ENCODE measurements around the gene WDR26.
"Not testable (repeated sequence)": the region's sequence is repeated elsewhere in the genome, so short reads cannot be mapped to it uniquely, and the experiment has no call there.

Gene WDR26

DNA sequence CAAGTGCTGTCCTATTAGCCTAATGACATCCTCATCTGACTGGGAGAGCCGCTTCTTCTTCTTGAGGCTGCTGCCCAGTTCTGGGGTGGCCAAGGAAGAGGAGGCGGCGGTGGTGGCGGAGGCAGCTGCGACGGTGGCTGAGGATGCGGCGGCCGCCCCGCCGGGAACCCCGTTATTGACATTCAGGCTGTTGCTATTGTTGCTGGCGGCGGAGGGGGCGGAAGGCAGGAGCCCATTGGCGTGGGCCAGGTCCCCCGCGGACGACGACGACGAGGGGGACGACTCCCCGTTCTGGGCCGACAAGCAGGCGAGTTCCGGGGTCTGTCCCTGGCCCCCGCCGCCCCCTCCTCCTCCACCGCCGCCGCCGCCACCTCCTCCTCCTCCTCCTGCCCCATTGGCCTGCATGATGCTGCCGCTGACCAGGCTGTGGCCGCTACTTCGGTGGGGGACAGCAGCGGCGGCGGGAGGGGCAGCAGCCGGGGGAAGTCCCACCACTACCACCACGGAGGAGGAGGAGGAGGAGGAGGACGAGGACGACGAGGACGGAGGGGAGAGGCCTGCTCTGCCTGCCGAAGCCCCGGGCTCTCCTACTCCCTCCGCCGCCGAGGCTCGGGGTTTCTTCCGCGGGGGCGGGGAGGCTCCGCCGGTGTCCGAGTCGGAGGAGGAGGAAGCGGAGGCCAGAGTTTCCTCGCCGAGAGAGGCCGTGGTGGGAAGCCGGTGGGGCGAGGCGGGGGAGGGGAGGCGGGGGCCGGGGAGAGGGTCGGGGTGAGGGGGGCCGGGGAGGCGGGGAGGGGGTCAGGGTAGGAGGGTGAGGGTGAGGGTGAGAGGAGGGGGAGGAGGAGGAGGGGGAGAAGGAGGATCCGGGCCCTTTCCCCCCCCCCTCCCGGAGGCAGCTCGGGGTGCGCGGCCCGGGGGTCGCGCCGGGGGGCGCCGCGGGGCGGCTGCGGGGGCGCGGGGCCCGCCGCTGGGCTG, 610 bp downstream of the WDR26 start:
- no peak for DNase-seq (ENCODE audit: low read depth)

GRCh38 chr1:224433041-224433691, 1.4 kb downstream of the WDR26 start:
- DNase-seq (ENCODE audit: low read depth): no peak

DNA sequence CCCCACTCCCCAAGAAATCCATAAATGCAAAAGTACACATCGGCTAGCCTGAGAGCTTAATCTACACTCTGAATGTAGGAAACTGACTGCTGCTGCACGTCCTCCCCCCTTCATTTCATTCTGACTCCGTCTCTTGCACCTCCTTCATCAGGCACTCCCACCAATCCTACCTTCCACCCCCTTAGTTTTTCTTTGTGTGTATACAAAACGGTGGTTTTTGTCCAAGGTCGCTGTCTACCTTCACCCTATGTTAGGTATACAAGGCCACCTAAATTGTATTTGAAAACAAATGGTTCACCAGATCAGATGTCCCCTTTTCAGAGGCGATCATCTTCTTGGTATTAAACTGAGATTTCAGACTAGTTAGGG, 1.9 kb downstream of the WDR26 start:
- DNase-seq (ENCODE audit: low read depth): no peak

GRCh38 chr1:224432146-224432545, 2.5 kb downstream of the WDR26 start:
- peak; percentile 27 for DNase-seq (ENCODE audit: low read depth)

- DNase-seq (ENCODE audit: low read depth): no peak
These were observed 2.9 kb downstream of the WDR26 start for GRCh38 chr1:224431726-224432125.

DNA sequence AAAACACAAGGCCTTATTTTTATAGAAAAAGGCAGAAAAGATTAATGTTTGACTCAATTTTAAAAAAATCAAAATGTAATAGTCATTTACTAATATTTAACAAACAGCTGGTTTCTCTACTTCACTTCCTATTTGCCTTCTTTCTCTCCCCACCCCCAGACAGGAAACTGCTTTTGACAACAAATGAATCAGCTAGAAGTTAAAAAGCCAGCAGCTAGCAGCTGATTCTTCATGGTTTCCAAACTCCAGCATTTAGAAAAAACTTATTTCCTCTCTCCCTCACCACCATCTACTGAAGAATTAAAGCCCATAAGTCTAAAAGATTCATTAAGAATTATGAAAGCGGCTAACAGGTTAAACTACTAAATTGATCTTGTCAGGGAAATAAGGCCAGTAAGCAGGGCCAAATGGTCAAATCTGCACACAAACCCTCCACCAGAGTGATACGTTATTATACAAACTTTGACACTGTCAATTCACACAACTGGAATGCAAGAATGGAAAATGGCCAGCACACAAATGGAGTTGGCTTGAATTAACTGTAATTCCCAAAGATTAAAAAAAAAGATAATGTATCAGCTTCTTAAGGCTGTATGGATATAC, 4.0 kb downstream of the WDR26 start:
- DNase-seq (ENCODE audit: low read depth): no peak

DNA sequence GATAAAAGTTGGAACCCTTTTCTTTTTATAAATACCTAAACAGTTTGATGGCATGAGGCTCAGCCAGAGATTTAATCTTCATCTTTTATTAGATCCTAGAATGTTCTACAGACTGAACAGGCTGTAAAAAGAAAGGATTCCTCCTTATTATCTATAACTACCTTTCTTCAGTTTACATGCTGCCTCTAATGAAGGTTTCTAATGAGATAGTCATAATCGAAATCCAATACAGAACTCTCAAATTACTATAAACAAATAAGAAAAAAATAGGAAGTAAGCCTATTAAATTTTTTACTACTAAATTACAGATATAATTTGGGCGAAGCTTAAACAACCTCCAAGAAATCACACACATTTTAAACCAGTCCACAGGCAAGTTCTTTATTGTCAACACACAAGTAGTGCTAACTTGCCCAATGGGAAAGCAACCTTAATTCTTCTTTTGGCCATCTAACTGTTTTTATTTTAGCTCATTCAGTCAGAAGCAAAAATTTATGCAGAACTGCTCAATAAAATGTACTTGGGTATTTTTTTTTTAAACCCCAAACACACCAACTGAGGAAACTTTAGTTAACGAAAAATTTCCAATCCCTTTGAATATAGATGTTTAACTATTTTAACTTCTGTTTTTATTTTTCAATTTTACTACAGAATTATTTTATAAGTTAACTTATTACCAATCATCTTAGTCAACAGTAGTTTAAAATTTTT, 4.8 kb downstream of the WDR26 start:
- no peak for DNase-seq (ENCODE audit: low read depth)

- DNase-seq (ENCODE audit: low read depth): not testable (repeated sequence)
These were observed 5.9 kb downstream of the WDR26 start for GRCh38 chr1:224428713-224429112.

- DNase-seq (ENCODE audit: low read depth): peak; percentile 62
These were observed 7.3 kb downstream of the WDR26 start for GRCh38 chr1:224427346-224427745.

GRCh38 chr1:224426869-224427268, 7.7 kb downstream of the WDR26 start:
- DNase-seq (ENCODE audit: low read depth): not testable (repeated sequence)

GRCh38 chr1:224425279-224425884, 9.2 kb downstream of the WDR26 start:
- DNase-seq (ENCODE audit: low read depth): no peak

GRCh38 chr1:224420106-224420505, 14.5 kb downstream of the WDR26 start:
- no peak for DNase-seq (ENCODE audit: low read depth)

DNA sequence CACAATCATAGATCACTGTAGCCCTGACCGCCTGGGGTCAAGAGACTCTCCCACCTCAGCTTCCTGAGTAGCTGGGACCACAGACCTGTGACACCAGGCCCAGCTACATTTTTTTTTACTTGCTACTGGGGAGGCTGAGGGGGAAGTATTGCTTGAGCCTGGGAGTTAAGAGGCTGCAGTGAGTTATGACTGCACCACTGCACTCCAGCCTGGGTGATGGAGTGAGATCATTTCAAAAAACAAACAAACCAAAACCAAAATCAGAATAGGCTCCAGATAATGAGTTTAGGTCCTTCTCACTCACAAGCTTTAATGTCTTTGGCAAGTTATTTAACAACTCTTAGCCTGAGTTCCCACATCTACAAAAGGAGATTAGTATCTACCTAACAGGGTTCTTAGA, 22.8 kb downstream of the WDR26 start:
- DNase-seq (ENCODE audit: low read depth): no peak

DNA sequence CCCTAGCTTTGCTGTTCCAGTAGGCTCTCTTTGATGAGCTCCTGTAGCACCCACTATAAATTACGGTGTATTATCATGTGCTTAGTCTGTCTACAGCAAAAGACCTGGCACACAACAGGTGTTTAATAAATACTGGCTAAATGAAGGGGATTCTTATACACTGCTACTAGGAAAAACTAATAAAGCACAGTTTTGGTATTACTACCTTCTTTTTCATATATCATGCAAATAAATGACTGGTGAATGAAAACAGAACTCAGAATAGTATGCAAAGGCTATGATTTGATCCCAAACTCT, 26.4 kb downstream of the WDR26 start:
- DNase-seq (ENCODE audit: low read depth): no peak

- no peak for DNase-seq (ENCODE audit: low read depth)
These were observed 26.9 kb downstream of the WDR26 start for GRCh38 chr1:224407571-224408293.

GRCh38 chr1:224406216-224406615, 28.4 kb downstream of the WDR26 start:
- no peak for DNase-seq (ENCODE audit: low read depth)

DNA sequence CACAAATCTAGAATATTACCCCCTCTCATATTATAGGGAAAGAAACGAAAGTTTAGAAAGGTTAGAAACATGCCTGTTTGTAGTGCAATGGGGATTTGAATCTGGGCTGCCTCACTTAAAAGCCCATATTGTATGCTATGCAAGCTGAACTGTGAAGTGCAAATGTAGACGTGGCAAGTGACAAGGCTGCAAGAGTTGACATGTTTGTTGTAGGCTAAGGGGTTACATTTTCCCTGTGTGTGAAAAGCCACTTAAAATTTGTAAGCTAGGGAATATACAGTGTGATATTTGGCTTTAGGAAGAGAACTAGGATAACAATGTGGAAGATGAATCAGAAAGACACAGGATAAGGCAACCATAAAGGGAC, 29.0 kb downstream of the WDR26 start:
- DNase-seq (ENCODE audit: low read depth): no peak

DNA sequence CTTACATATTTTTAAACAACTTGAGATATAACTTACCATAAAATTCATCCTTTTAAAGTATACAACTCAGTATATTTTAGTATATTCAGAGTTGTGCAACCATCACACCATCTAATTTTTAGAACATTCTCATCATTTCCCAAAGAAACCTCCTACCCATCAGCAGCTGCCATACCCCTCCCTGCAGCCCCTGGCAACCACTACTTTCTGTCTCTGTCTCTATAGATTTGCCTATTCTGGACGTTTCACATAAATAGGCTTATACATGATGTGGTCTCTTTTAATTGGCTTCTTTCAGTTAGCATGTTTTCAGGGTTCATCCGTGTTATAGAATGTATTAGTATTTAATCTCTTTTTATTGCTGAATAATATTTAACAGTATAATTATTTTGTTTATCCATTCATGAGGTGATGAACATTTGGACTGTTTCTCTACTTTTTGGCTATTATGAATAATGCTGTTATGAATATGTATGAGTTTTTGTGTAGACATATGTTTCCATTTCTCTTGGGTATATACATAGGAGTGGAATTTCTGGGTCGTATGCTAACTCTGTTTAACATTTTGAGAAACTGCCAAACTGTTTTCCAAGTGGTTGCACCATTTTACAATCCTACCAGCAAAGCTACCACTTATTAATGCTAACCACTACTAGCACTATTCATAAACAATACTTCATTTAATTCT, 29.5 kb downstream of the WDR26 start:
- DNase-seq (ENCODE audit: low read depth): peak; percentile 4

DNA sequence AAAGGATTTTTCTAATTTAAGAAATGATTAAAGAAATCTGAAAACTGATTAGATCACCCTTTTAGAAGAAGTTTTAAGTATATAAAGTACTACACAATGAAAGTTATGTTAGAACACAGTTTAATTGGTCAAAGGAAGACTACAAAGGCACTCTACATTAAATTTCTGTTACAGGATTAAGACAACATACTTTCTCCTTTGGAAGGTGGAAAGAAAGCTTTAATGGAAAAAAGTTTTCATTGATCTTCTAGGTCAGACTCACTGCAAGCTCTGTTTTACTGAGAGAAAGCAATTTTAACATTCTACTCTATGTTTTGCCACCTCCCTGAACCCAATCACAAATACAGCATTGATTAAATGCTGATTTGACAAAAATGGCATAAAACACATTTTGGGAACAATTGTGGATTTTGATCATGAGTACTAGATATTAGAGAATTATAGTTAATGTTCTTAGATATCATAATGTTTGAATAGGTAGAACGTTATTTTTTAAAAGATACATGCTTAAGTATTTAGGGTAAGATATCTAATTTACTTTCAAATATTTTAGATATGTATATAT, 32.0 kb downstream of the WDR26 start:
- DNase-seq (ENCODE audit: low read depth): no peak

GRCh38 chr1:224399887-224400286, 34.7 kb downstream of the WDR26 start:
- no peak for DNase-seq (ENCODE audit: low read depth)

GRCh38 chr1:224393294-224393693, 41.3 kb downstream of the WDR26 start:
- no peak for DNase-seq (ENCODE audit: low read depth)

All from fibroblast of the conjunctiva (primary cell).